IMR-90 (cell line): ENCODE data around the gene ATP2A3. TPM values are rescaled to one million over a fixed set of nuclear protein-coding genes. Genes with fewer than 3 reads are reported as not detected.

Experiments
- ATAC-seq: fragments of 200-7000 bp; cut with Tn5 transposase; 2 replicates; pipeline ENCODE4 v1.9.1; 2020; ENCODE audit warnings: low read depth, mild to moderate bottlenecking, moderate library complexity
- BruUV-seq: library from RNA; stranded (reverse); fragments of 400-500 nt; replicated peaks from 2 replicates; lab custom pipeline; 2021; lab: Mats Ljungman, UMichigan
- CTCF ChIA-PET: fragments of 300-600 bp; formaldehyde crosslinking; extraction: SDS; loops from one replicate; lab custom pipeline; 2021; ENCODE audit warnings: antibody characterized with exemption; lab: Yijun Ruan, JAX
- POLR2A ChIA-PET: fragments of 300-600 bp; sonication (Branson Sonifier 250); formaldehyde crosslinking; loops from one replicate; lab custom pipeline; 2022; ENCODE audit warnings: antibody characterized with exemption; ENCODE audit not compliant: unreplicated experiment; lab: Charles Lee
- DNase-seq: peaks from one replicate; pipeline ENCODE4 v3.0.0; 2013
- H2AFZ ChIP-seq: replicated peaks from 2 replicates; pipeline ENCODE3; 2013; ENCODE audit warnings: low read length, mild to moderate bottlenecking; ENCODE audit not compliant: poor library complexity
- H2AK5ac ChIP-seq: 2 replicates; pipeline ENCODE4 v1.6.1; 2013; ENCODE audit warnings: low read depth, low read length, inconsistent platforms
- H2AK9ac ChIP-seq: replicated peaks from 2 replicates; pipeline ENCODE3; 2013; ENCODE audit warnings: mild to moderate bottlenecking, low read depth, low read length, moderate library complexity; ENCODE audit not compliant: poor library complexity
- H2BK120ac ChIP-seq: 2 replicates; pipeline ENCODE4 v1.6.1; 2013; ENCODE audit warnings: low read depth, low read length, inconsistent platforms
- H2BK15ac ChIP-seq: 3 replicates; pipeline ENCODE4 v1.6.1; 2013; ENCODE audit warnings: low read depth, low read length, inconsistent platforms
- H2BK20ac ChIP-seq: 2 replicates; pipeline ENCODE4 v1.6.1; 2013; ENCODE audit warnings: low read depth, mild to moderate bottlenecking, inconsistent platforms, low read length, moderate library complexity
- H2BK5ac ChIP-seq: 2 replicates; pipeline ENCODE4 v1.6.1; 2013; ENCODE audit warnings: mild to moderate bottlenecking, low read depth, low read length, inconsistent platforms; ENCODE audit not compliant: poor library complexity, severe bottlenecking
- H3K14ac ChIP-seq: replicated peaks from 2 replicates; pipeline ENCODE4 v1.6.1; 2013; ENCODE audit warnings: low read depth, low read length, inconsistent platforms
- H3K18ac ChIP-seq: 2 replicates; pipeline ENCODE4 v1.6.1; 2013; ENCODE audit warnings: low read depth, low read length, control low read depth
- H3K23ac ChIP-seq: 2 replicates; pipeline ENCODE4 v1.6.1; 2013; ENCODE audit warnings: low read depth, low read length, inconsistent platforms
- H3K27ac ChIP-seq: 2 replicates; pipeline ENCODE4 v1.5.1; 2013; ENCODE audit warnings: mild to moderate bottlenecking, control low read depth, low read length; ENCODE audit not compliant: insufficient read depth
- H3K27me3 ChIP-seq: 2 replicates; pipeline ENCODE4 v1.6.1; 2013; ENCODE audit warnings: low read length; ENCODE audit not compliant: control insufficient read depth, insufficient read depth
- H3K36me3 ChIP-seq: 2 replicates; pipeline ENCODE4 v1.6.1; 2013; ENCODE audit warnings: low read length, mixed read lengths; ENCODE audit not compliant: control insufficient read depth, insufficient read depth
- H3K4ac ChIP-seq: 2 replicates; pipeline ENCODE4 v1.6.1; 2013; ENCODE audit warnings: low read depth, low read length, inconsistent platforms
- H3K4me1 ChIP-seq: 2 replicates; pipeline ENCODE4 v1.6.1; 2013; ENCODE audit warnings: low read length, mixed read lengths; ENCODE audit not compliant: control insufficient read depth, insufficient read depth
- H3K4me2 ChIP-seq: 2 replicates; pipeline ENCODE4 v1.6.1; 2013; ENCODE audit warnings: low read depth, mild to moderate bottlenecking, control low read depth, low read length, moderate library complexity
- H3K4me3 ChIP-seq: 2 replicates; pipeline ENCODE4 v1.5.1; 2013; ENCODE audit warnings: low read depth, mild to moderate bottlenecking, control low read depth, low read length, moderate library complexity; ENCODE audit not compliant: insufficient read depth
- H3K56ac ChIP-seq: 2 replicates; pipeline ENCODE4 v1.6.1; 2013; ENCODE audit warnings: low read length, inconsistent platforms; ENCODE audit not compliant: insufficient read depth; ENCODE audit errors: extremely low read depth
- H3K79me1 ChIP-seq, 2 experiments: 2 replicates each; pipeline ENCODE4 v1.6.1; 2013; ENCODE audit warnings: low read length in 2 of 2, inconsistent platforms in 1 of 2, low read depth in 1 of 2
- H3K9ac ChIP-seq: 2 replicates; pipeline ENCODE4 v1.6.1; 2013; ENCODE audit warnings: low read depth, low read length, control low read depth
- H3K9me1 ChIP-seq: 2 replicates; pipeline ENCODE4 v1.6.1; 2013; ENCODE audit warnings: low read length, inconsistent platforms; ENCODE audit not compliant: insufficient read depth
- H3K9me3 ChIP-seq: 2 replicates; pipeline ENCODE4 v1.6.1; 2013; ENCODE audit warnings: low read length; ENCODE audit not compliant: control insufficient read depth, insufficient read depth
- H4K20me1 ChIP-seq: 2 replicates; pipeline ENCODE4 v1.6.1; 2013; ENCODE audit warnings: low read length, inconsistent platforms; ENCODE audit not compliant: insufficient read depth
- H4K5ac ChIP-seq: 2 replicates; pipeline ENCODE4 v1.6.1; 2013; ENCODE audit warnings: mild to moderate bottlenecking, low read depth, low read length, control low read depth
- H4K8ac ChIP-seq, 2 experiments: 2 replicates each; pipeline ENCODE4 v1.6.1; 2013; ENCODE audit warnings: low read depth in 2 of 2, low read length in 2 of 2, control low read depth in 1 of 2, inconsistent platforms in 1 of 2
- H4K91ac ChIP-seq: 2 replicates; pipeline ENCODE4 v1.6.1; 2013; ENCODE audit warnings: low read depth, low read length, inconsistent platforms; ENCODE audit not compliant: insufficient read depth
- ELK1 ChIP-seq: fragments of 150-350 bp; IDR thresholded peaks from 2 replicates; pipeline ENCODE4 v1.6.1; 2016; ENCODE audit warnings: low read depth, mild to moderate bottlenecking, low read length, moderate library complexity, borderline replicate concordance
- FOS ChIP-seq: fragments of 150-350 bp; IDR thresholded peaks from 2 replicates; pipeline ENCODE4 v1.6.1; 2016; ENCODE audit warnings: low read depth, low read length
- MXI1 ChIP-seq: IDR thresholded peaks from 2 replicates; pipeline ENCODE4 v1.6.1; 2012; ENCODE audit warnings: low read depth, mild to moderate bottlenecking, low read length, moderate library complexity, borderline replicate concordance
- POLR2A ChIP-seq: IDR thresholded peaks from 2 replicates; pipeline ENCODE4 v1.6.1; 2012; ENCODE audit warnings: mild to moderate bottlenecking, low read depth, low read length
- RAD21 ChIP-seq: IDR thresholded peaks from 2 replicates; pipeline ENCODE4 v1.6.1; 2012; ENCODE audit warnings: low read length, improper control_type of control experiment
- RFX5 ChIP-seq: IDR thresholded peaks from 2 replicates; pipeline ENCODE4 v1.8.0; 2012; ENCODE audit warnings: low read depth, mild to moderate bottlenecking, low read length, moderate library complexity
- SMC3 ChIP-seq: fragments of 150-350 bp; IDR thresholded peaks from 2 replicates; pipeline ENCODE4 v1.6.1; 2016; ENCODE audit warnings: low read depth, mild to moderate bottlenecking, antibody characterized with exemption, low read length, moderate library complexity
- USF2 ChIP-seq: fragments of 150-350 bp; IDR thresholded peaks from 2 replicates; pipeline ENCODE4 v1.6.1; 2017; ENCODE audit warnings: mild to moderate bottlenecking, antibody characterized with exemption, low read length, low read depth
- WGBS, 2 experiments: methylation state at CpG; one replicate each; pipeline versions ENCODE4 v1.1.5 to v1.1.7; 2013; ENCODE audit warnings: missing lambda C conversion rate in 2 of 2; ENCODE audit not compliant: insufficient read length in 1 of 2; ENCODE audit errors: extremely low coverage in 2 of 2; 5-methylcytosine and 5-hydroxymethylcytosine counted together
- dilution Hi-C: fragments of 300-500 bp; cut with HindIII; formaldehyde crosslinking; loops from one replicate; pipeline ENCODE4 v1.14.3; 2018; ENCODE audit warnings: low sequenced_read_pairs; ENCODE audit not compliant: unreplicated experiment
- in situ Hi-C: fragments of 300-500 bp; cut with MboI; formaldehyde crosslinking; loops from 3 replicates; pipeline ENCODE4 v1.14.3; 2019; ENCODE audit warnings: low sequenced_read_pairs, inconsistent platforms, mixed read lengths
- intact Hi-C: fragments of 100-400 bp; cut with micrococcal nuclease; formaldehyde crosslinking; loops from 2 replicates; pipeline ENCODE4 v1.10.0; 2022
- polyA plus RNA-seq, 3 experiments: library from polyadenylated mRNA; depleted of rRNA; stranded (reverse); fragments of >200 nt; gene quantifications; 2 replicates each; pipeline ENCODE4 v1.2.3, GENCODE V29; 2012; ENCODE audit warnings: low replicate concordance in 1 of 3
- total RNA-seq: library from RNA; depleted of rRNA; stranded (reverse); fragments of >200 nt; gene quantifications from 2 replicates; pipeline ENCODE4 v1.2.3, GENCODE V29; 2012

Gene ATP2A3
- total and polyA plus RNA-seq, 2 of the 4 experiments (the other 2 are of a cell fraction): 0.18 to 0.63 TPM

DNA sequence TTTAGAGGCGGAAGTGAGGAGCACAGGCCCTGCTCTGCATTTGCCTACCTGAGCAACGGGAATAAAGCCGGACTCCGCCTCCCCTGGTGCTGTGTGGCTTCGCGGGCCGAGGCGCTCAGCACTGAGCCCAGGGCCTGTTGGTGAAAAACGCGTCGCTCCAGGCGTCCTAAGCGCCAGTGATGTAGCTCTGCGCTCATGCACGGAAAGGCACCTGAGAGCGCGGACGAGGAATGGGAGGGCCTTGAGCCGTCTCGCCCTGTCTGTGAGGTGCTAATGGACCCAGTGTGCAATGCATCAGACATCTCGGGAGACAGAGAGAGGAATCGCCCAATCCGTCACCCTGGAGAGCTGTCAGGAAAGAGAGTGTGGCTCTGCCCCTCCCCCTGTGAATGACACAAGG is 17.2 kb upstream of the ATP2A3 start:
- Histone ChIP-seq H2AFZ (peak overlapping the region; percentile 56), H3K4ac (no peak overlapping the region), H3K4me1 (peaks cover 3% of the 10 kb centered on the region; the same call in 1 of the 2 replicates), H3K4me2 (no peak overlapping the region), H4K91ac (no peak overlapping the region), H4K5ac (no peak overlapping the region), H3K23ac (no peak overlapping the region), H3K4me3 (no peak overlapping the region), H3K14ac (no peak overlapping the region), H4K8ac (no peak overlapping the region), H3K9ac (no peak overlapping the region), H2BK20ac (no peak overlapping the region), H2BK5ac (no peak overlapping the region), H2BK120ac (no peak overlapping the region), H3K56ac (no peak overlapping the region), H3K79me1 (no peaks in the 10 kb centered on the region), H2AK9ac (peak overlapping the region; percentile 50), H3K18ac (no peak overlapping the region), H2BK15ac (no peak overlapping the region), H2AK5ac (no peak overlapping the region; the same call in 1 of the 2 replicates), H3K27me3 (peaks cover 3% of the 10 kb centered on the region; the same call in 1 of the 2 replicates), H3K9me3 (peaks cover 7% of the 10 kb centered on the region; the same call in 1 of the 2 replicates), H3K9me1 (no peaks in the 10 kb centered on the region), H3K27ac (no peak overlapping the region), H3K36me3 (no peaks in the 10 kb centered on the region), H4K20me1 (no peaks in the 10 kb centered on the region)
- POLR2A ChIA-PET: no interaction called here
- ATAC-seq: no peak
- no TSS peak for BruUV-seq
- dilution Hi-C loops (no loop called here), intact Hi-C loops (no loop called here), in situ Hi-C loops (no loop called here)
- 62% methylated on average over 21 of the region's 23 CpGs; no CpG with 5 or more reads in 1 of the 2 experiments for WGBS, 2 experiments
- CTCF ChIA-PET: no interaction called here
- DNase-seq: no peak
- TF ChIP-seq FOS (no peak), ELK1 (no peak), SMC3 (no peak), USF2 (no peak), RFX5 (no peak), POLR2A (no peak), MXI1 (no peak), RAD21 (no peak)
